ENCODE measurements around the gene ZNF783.
"Not testable (repeated sequence)": the region's sequence is repeated elsewhere in the genome, so short reads cannot be mapped to it uniquely, and the experiment has no call there.

ZNF783 gene

GRCh38 chr7:149225656-149226055 is 36.3 kb upstream of the ZNF783 start:
- no peaks in the 10 kb centered on the region for H3K9me3 ChIP-seq (replicated peaks; ENCODE audit: insufficient read depth, low read length)
- H3K79me2 ChIP-seq (ENCODE audit: low read length), result no peaks in the 10 kb centered on the region
- H3K27me3 ChIP-seq (replicated peaks; ENCODE audit: insufficient read depth, low read length), result no peaks in the 10 kb centered on the region
- no peak for DNase-seq
- TF ChIP-seq EZH2phosphoT487 (IDR thresholded peaks at IDR 0.05; ENCODE audit: low read length) (no peak), EZH2 (optimal IDR thresholded peaks at IDR 0.05; ENCODE audit: low read depth, low read length) (no peak), CTCF (IDR thresholded peaks at IDR 0.05; ENCODE audit: low read length) (no peak)
- no peaks in the 10 kb centered on the region for H3K4me1 ChIP-seq (ENCODE audit: low read length)
- no peak overlapping the region for H2AFZ ChIP-seq (ENCODE audit: low read length)
- H3K4me2 ChIP-seq (ENCODE audit: low read depth, low read length), result no peak overlapping the region
- no peaks in the 10 kb centered on the region for H4K20me1 ChIP-seq (ENCODE audit: insufficient read depth, low read length)
- no peaks in the 10 kb centered on the region for H3K9me2 ChIP-seq (replicated peaks; ENCODE audit: insufficient read depth, low read length)
- no peak overlapping the region for H3K9ac ChIP-seq (ENCODE audit: low read length)
- no peak overlapping the region for H3K27ac ChIP-seq (ENCODE audit: low read length)
- peaks cover 6% of the 10 kb centered on the region for H3K36me3 ChIP-seq (replicated peaks; ENCODE audit: insufficient read depth, low read length)
- H3F3A ChIP-seq (ENCODE audit: insufficient read depth, low read length), result 0 out of 2 replicates have a peak, but pooled peaks cover 5% of the 10 kb centered on the region
- no peak overlapping the region for H3K4me3 ChIP-seq (ENCODE audit: low read length)

GRCh38 chr7:149226366-149226765 is 35.6 kb upstream of the ZNF783 start:
- not testable (repeated sequence) for H3F3A ChIP-seq (ENCODE audit: insufficient read depth, low read length); H2AFZ ChIP-seq (ENCODE audit: low read length); H3K27ac ChIP-seq (ENCODE audit: low read length); H3K4me3 ChIP-seq (ENCODE audit: low read length); H3K9me3 ChIP-seq (replicated peaks; ENCODE audit: insufficient read depth, low read length); H3K36me3 ChIP-seq (replicated peaks; ENCODE audit: insufficient read depth, low read length); H3K4me1 ChIP-seq (ENCODE audit: low read length); H3K4me2 ChIP-seq (ENCODE audit: low read depth, low read length); H3K27me3 ChIP-seq (replicated peaks; ENCODE audit: insufficient read depth, low read length); H3K79me2 ChIP-seq (ENCODE audit: low read length); H4K20me1 ChIP-seq (ENCODE audit: insufficient read depth, low read length); DNase-seq; H3K9ac ChIP-seq (ENCODE audit: low read length); H3K9me2 ChIP-seq (replicated peaks; ENCODE audit: insufficient read depth, low read length)

GRCh38 chr7:149226840-149227494 is 35.0 kb upstream of the ZNF783 start:
- Histone ChIP-seq H3K79me2 (ENCODE audit: low read length) (no peaks in the 10 kb centered on the region), H3K9ac (ENCODE audit: low read length) (no peak overlapping the region), H3F3A (ENCODE audit: insufficient read depth, low read length) (0 out of 2 replicates have a peak, but pooled peaks cover 5% of the 10 kb centered on the region), H3K9me2 (replicated peaks; ENCODE audit: insufficient read depth, low read length) (no peaks in the 10 kb centered on the region), H3K27ac (ENCODE audit: low read length) (no peak overlapping the region), H3K9me3 (replicated peaks; ENCODE audit: insufficient read depth, low read length) (no peaks in the 10 kb centered on the region), H3K4me1 (ENCODE audit: low read length) (no peaks in the 10 kb centered on the region), H3K36me3 (replicated peaks; ENCODE audit: insufficient read depth, low read length) (peaks cover 6% of the 10 kb centered on the region; the same call in 1 of the 2 replicates), H3K4me3 (ENCODE audit: low read length) (no peak overlapping the region), H3K4me2 (ENCODE audit: low read depth, low read length) (no peak overlapping the region), H2AFZ (ENCODE audit: low read length) (no peak overlapping the region), H4K20me1 (ENCODE audit: insufficient read depth, low read length) (no peaks in the 10 kb centered on the region), H3K27me3 (replicated peaks; ENCODE audit: insufficient read depth, low read length) (no peaks in the 10 kb centered on the region)
- TF ChIP-seq EZH2 (optimal IDR thresholded peaks at IDR 0.05; ENCODE audit: low read depth, low read length) (no peak), CTCF (IDR thresholded peaks at IDR 0.05; ENCODE audit: low read length) (no peak), EZH2phosphoT487 (IDR thresholded peaks at IDR 0.05; ENCODE audit: low read length) (no peak)
- DNase-seq, result no peak

- no peak overlapping the region for H3K27ac ChIP-seq (ENCODE audit: low read length)
- no peak overlapping the region for H2AFZ ChIP-seq (ENCODE audit: low read length)
- TF ChIP-seq EZH2 (optimal IDR thresholded peaks at IDR 0.05; ENCODE audit: low read depth, low read length) (no peak), CTCF (IDR thresholded peaks at IDR 0.05; ENCODE audit: low read length) (no peak), EZH2phosphoT487 (IDR thresholded peaks at IDR 0.05; ENCODE audit: low read length) (no peak)
- H3K9ac ChIP-seq (ENCODE audit: low read length), result no peak overlapping the region
- no peak overlapping the region for H3K4me2 ChIP-seq (ENCODE audit: low read depth, low read length)
- DNase-seq, result no peak
- no peaks in the 10 kb centered on the region for H3K4me1 ChIP-seq (ENCODE audit: low read length)
- no peak overlapping the region for H3K4me3 ChIP-seq (ENCODE audit: low read length)
- 0 out of 2 replicates have a peak, but pooled peaks cover 5% of the 10 kb centered on the region for H3F3A ChIP-seq (ENCODE audit: insufficient read depth, low read length)
- no peaks in the 10 kb centered on the region for H3K27me3 ChIP-seq (replicated peaks; ENCODE audit: insufficient read depth, low read length)
- H3K79me2 ChIP-seq (ENCODE audit: low read length), result no peaks in the 10 kb centered on the region
- no peaks in the 10 kb centered on the region for H3K9me2 ChIP-seq (replicated peaks; ENCODE audit: insufficient read depth, low read length)
- peaks cover 6% of the 10 kb centered on the region; the same call in 1 of the 2 replicates for H3K36me3 ChIP-seq (replicated peaks; ENCODE audit: insufficient read depth, low read length)
- H3K9me3 ChIP-seq (replicated peaks; ENCODE audit: insufficient read depth, low read length), result no peaks in the 10 kb centered on the region
- H4K20me1 ChIP-seq (ENCODE audit: insufficient read depth, low read length), result no peaks in the 10 kb centered on the region
Measured at GRCh38 chr7:149228831-149229471, 33.0 kb upstream of the ZNF783 start.
